ENCODE results near the gene SLC36A1. TPM values are rescaled to one million over a fixed set of nuclear protein-coding genes. Genes with fewer than 3 reads are reported as not detected.

Gene SLC36A1
- total RNA-seq, 1 experiment from 2014 or later: 11.0 TPM

DNA sequence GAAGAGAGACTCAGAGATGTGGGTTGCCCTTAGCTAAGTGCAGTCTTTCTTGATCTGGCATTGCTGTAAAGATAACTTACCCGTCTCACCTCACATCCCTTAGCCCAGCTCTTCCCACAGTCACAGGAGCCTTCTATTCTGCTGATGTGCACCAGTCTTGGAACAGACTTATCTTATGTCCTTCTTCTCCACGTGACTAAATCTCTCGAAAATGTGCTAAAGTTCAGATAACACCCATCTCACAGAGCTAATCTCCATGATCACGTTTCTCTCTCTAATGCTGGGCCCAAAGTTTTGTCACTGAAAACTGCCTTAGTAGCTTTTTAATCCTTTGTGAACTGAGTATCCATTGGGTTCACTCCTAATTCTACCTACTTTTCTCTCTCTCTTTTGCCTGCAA lies 16.7 kb downstream of the SLC36A1 start:
- intact Hi-C loops (cut with micrococcal nuclease; ENCODE audit: unreplicated experiment): no loop called here
- H3K79me2 ChIP-seq (ENCODE audit: low read depth): no peaks in the 10 kb centered on the region
- H3K9me3 ChIP-seq (ENCODE audit: insufficient read depth, low read depth): no peaks in the 10 kb centered on the region
- no peak overlapping the region for H3K27ac ChIP-seq
- BruUV-seq (replicated peaks): no TSS peak
- no peaks in the 10 kb centered on the region for H3F3A ChIP-seq (ENCODE audit: insufficient read depth, low read depth)
- no peaks in the 10 kb centered on the region for H3K4me1 ChIP-seq (replicated peaks; ENCODE audit: insufficient read depth)
- H2AFZ ChIP-seq: no peak overlapping the region
- no peak overlapping the region for H3K4me3 ChIP-seq
- H3K4me2 ChIP-seq: no peak overlapping the region
- H3K36me3 ChIP-seq (ENCODE audit: low read depth): no peaks in the 10 kb centered on the region
- CTCF ChIA-PET: no interaction called here
- H3K27me3 ChIP-seq (ENCODE audit: insufficient read depth, low read depth): no peaks in the 10 kb centered on the region
- DNase-seq: no peak
- H3K9me2 ChIP-seq (ENCODE audit: insufficient read depth): no peaks in the 10 kb centered on the region
- TF ChIP-seq, protein P1, sequence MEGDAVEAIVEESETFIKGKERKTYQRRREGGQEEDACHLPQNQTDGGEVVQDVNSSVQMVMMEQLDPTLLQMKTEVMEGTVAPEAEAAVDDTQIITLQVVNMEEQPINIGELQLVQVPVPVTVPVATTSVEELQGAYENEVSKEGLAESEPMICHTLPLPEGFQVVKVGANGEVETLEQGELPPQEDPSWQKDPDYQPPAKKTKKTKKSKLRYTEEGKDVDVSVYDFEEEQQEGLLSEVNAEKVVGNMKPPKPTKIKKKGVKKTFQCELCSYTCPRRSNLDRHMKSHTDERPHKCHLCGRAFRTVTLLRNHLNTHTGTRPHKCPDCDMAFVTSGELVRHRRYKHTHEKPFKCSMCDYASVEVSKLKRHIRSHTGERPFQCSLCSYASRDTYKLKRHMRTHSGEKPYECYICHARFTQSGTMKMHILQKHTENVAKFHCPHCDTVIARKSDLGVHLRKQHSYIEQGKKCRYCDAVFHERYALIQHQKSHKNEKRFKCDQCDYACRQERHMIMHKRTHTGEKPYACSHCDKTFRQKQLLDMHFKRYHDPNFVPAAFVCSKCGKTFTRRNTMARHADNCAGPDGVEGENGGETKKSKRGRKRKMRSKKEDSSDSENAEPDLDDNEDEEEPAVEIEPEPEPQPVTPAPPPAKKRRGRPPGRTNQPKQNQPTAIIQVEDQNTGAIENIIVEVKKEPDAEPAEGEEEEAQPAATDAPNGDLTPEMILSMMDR (conservative IDR thresholded peaks at IDR 0.05): no peak
- no peak for TF ChIP-seq EZH2 (IDR thresholded peaks at IDR 0.05; ENCODE audit: low read depth)
- H4K20me1 ChIP-seq (ENCODE audit: insufficient read depth): no peaks in the 10 kb centered on the region
- POLR2A ChIA-PET (ENCODE audit: unreplicated experiment): no interaction called here

- Histone ChIP-seq H2AFZ (no peak overlapping the region), H4K20me1 (ENCODE audit: insufficient read depth) (no peaks in the 10 kb centered on the region), H3K4me2 (no peak overlapping the region), H3K9me2 (ENCODE audit: insufficient read depth) (no peaks in the 10 kb centered on the region), H3K9me3 (ENCODE audit: insufficient read depth, low read depth) (no peaks in the 10 kb centered on the region), H3K79me2 (ENCODE audit: low read depth) (no peaks in the 10 kb centered on the region), H3K4me1 (replicated peaks; ENCODE audit: insufficient read depth) (no peaks in the 10 kb centered on the region), H3K27me3 (ENCODE audit: insufficient read depth, low read depth) (no peaks in the 10 kb centered on the region), H3K4me3 (no peak overlapping the region), H3K27ac (no peak overlapping the region), H3K36me3 (ENCODE audit: low read depth) (no peaks in the 10 kb centered on the region), H3F3A (ENCODE audit: insufficient read depth, low read depth) (no peaks in the 10 kb centered on the region)
- BruUV-seq (replicated peaks): no TSS peak
- no peak for TF ChIP-seq EZH2 (IDR thresholded peaks at IDR 0.05; ENCODE audit: low read depth)
- TF ChIP-seq, protein P1 (conservative IDR thresholded peaks at IDR 0.05): no peak
- POLR2A ChIA-PET (ENCODE audit: unreplicated experiment): no interaction called here
- intact Hi-C loops (cut with micrococcal nuclease; ENCODE audit: unreplicated experiment): no loop called here
- CTCF ChIA-PET: no interaction called here
- DNase-seq: no peak
These were observed 18.1 kb downstream of the SLC36A1 start for GRCh38 chr5:151465476-151465875.

- Histone ChIP-seq H3K79me2 (ENCODE audit: low read depth) (no peaks in the 10 kb centered on the region), H3K27me3 (ENCODE audit: insufficient read depth, low read depth) (no peaks in the 10 kb centered on the region), H3F3A (ENCODE audit: insufficient read depth, low read depth) (no peaks in the 10 kb centered on the region), H3K36me3 (ENCODE audit: low read depth) (no peaks in the 10 kb centered on the region), H3K4me3 (no peak overlapping the region), H4K20me1 (ENCODE audit: insufficient read depth) (no peaks in the 10 kb centered on the region), H3K4me1 (replicated peaks; ENCODE audit: insufficient read depth) (no peaks in the 10 kb centered on the region), H3K9me2 (ENCODE audit: insufficient read depth) (no peaks in the 10 kb centered on the region), H2AFZ (no peak overlapping the region), H3K27ac (no peak overlapping the region), H3K9me3 (ENCODE audit: insufficient read depth, low read depth) (no peaks in the 10 kb centered on the region), H3K4me2 (no peak overlapping the region)
- DNase-seq: no peak
- TF ChIP-seq, protein P1 (conservative IDR thresholded peaks at IDR 0.05): no peak
- no peak for TF ChIP-seq EZH2 (IDR thresholded peaks at IDR 0.05; ENCODE audit: low read depth)
- CTCF ChIA-PET: interaction anchor here (0.7 kb wide), 1 partner anchor 215 kb away, joined by 6 read pairs; no protein-coding TSS in a partner anchor
- POLR2A ChIA-PET (ENCODE audit: unreplicated experiment): no interaction called here
- intact Hi-C loops (cut with micrococcal nuclease; ENCODE audit: unreplicated experiment): no loop called here
- BruUV-seq (replicated peaks): no TSS peak
These were observed 20.2 kb downstream of the SLC36A1 start for GRCh38 chr5:151467576-151467975.
